Naive B cell (primary cell): ENCODE data around the gene TMCO2. TPM values are rescaled to one million over a fixed set of nuclear protein-coding genes. Genes with fewer than 3 reads are reported as not detected.

Source experiments
- ATAC-seq, 2 donors: fragments of 150-1000 bp; cut with Tn5 transposase; 2 replicates each; pipeline ENCODE4 v1.10.0; 2021; ENCODE audit warnings: low read depth in 2 of 2, mild to moderate bottlenecking in 2 of 2, moderate library complexity in 2 of 2
- DNase-seq: peaks from one replicate; pipeline ENCODE4 v3.0.0; 2022
- H3K27ac Mint-ChIP-seq, 6 donors: one replicate each; pipeline ENCODE4 v1.8.0; 2020 to 2022; ENCODE audit warnings: mild to moderate bottlenecking in 6 of 6, mixed read lengths in 6 of 6, moderate library complexity in 5 of 6, inconsistent platforms in 2 of 6
- H3K27me3 Mint-ChIP-seq, 3 donors: one replicate each; pipeline ENCODE4 v1.8.0; 2021 to 2022; ENCODE audit warnings: mixed read lengths in 3 of 3, mild to moderate bottlenecking in 1 of 3
- H3K36me3 Mint-ChIP-seq, 2 donors: one replicate each; pipeline ENCODE4 v1.8.0; 2020 to 2022; ENCODE audit warnings: mixed read lengths in 2 of 2, inconsistent platforms in 1 of 2, mild to moderate bottlenecking in 1 of 2
- H3K4me1 Mint-ChIP-seq, 3 donors: one replicate each; pipeline ENCODE4 v1.8.0; 2020 to 2022; ENCODE audit warnings: mixed read lengths in 3 of 3, inconsistent platforms in 1 of 3, mild to moderate bottlenecking in 1 of 3, moderate library complexity in 1 of 3
- H3K4me3 Mint-ChIP-seq, 8 donors: one replicate each; pipeline ENCODE4 v1.8.0; 2020 to 2022; ENCODE audit warnings: mild to moderate bottlenecking in 8 of 8, mixed read lengths in 8 of 8, moderate library complexity in 8 of 8, inconsistent platforms in 2 of 8
- H3K9me3 Mint-ChIP-seq, 7 donors: one replicate each; pipeline ENCODE4 v1.8.0; 2020 to 2022; ENCODE audit warnings: mixed read lengths in 7 of 7, mild to moderate bottlenecking in 5 of 7, inconsistent platforms in 2 of 7, moderate library complexity in 1 of 7
- polyA plus RNA-seq, 6 donors: library from polyadenylated mRNA; unstranded; fragments of 300-500 nt; fragmentation: Illumina TruSeq; gene quantifications; one replicate each; pipeline ENCODE4 v1.2.3, GENCODE V29; 2021; ENCODE audit warnings: low read depth in 6 of 6

Gene TMCO2
- polyA plus RNA-seq, 6 donors from 2014 or later, result not detected

- Mint-ChIP-seq H3K27me3 (no peaks in the 10 kb centered on the region), H3K4me3 (no peak overlapping the region), H3K4me1 (peaks cover 8 to 11% (median 8%) of the 10 kb centered on the region in 3 donors), H3K9me3 (no peaks in the 10 kb centered on the region), H3K36me3 (no peaks in the 10 kb centered on the region), H3K27ac (peak overlapping the region in 1 of 6 donors; percentile 36)
- DNase-seq, result no peak
- ATAC-seq, result no peak
Measured at GRCh38 chr1:40243351-40243750, 4.4 kb upstream of the TMCO2 start.

- H3K36me3 Mint-ChIP-seq, result no peaks in the 10 kb centered on the region
- H3K4me1 Mint-ChIP-seq, result peaks cover 8 to 11% (median 8%) of the 10 kb centered on the region in 3 donors
- no peak for ATAC-seq
- no peaks in the 10 kb centered on the region for H3K27me3 Mint-ChIP-seq
- DNase-seq, result no peak
- H3K9me3 Mint-ChIP-seq, result no peaks in the 10 kb centered on the region
- peak overlapping the region in 2 of 6 donors; percentile 44 to 62 for H3K27ac Mint-ChIP-seq
- no peak overlapping the region for H3K4me3 Mint-ChIP-seq
Measured at GRCh38 chr1:40244138-40244744, 3.5 kb upstream of the TMCO2 start.

GRCh38 chr1:40245686-40246085, 2.1 kb upstream of the TMCO2 start:
- no peaks in the 10 kb centered on the region for H3K36me3 Mint-ChIP-seq
- no peaks in the 10 kb centered on the region for H3K27me3 Mint-ChIP-seq
- H3K9me3 Mint-ChIP-seq, result no peaks in the 10 kb centered on the region
- ATAC-seq, result no peak
- peak overlapping the region in 1 of 6 donors; percentile 32 for H3K27ac Mint-ChIP-seq
- no peak for DNase-seq
- peaks cover 8 to 11% (median 8%) of the 10 kb centered on the region in 3 donors for H3K4me1 Mint-ChIP-seq
- H3K4me3 Mint-ChIP-seq, result no peak overlapping the region

- Mint-ChIP-seq H3K36me3 (no peaks in the 10 kb centered on the region), H3K4me3 (no peak overlapping the region), H3K4me1 (peaks cover 3 to 5% (median 3%) of the 10 kb centered on the region in 3 donors), H3K27ac (no peak overlapping the region), H3K27me3 (no peaks in the 10 kb centered on the region), H3K9me3 (no peaks in the 10 kb centered on the region)
- no peak for DNase-seq
- no peak for ATAC-seq
Measured at GRCh38 chr1:40248412-40248811, 675 bp downstream of the TMCO2 start.

- DNase-seq (no peak), ATAC-seq (no peak)
- no peak overlapping the region for H3K4me3 Mint-ChIP-seq
- peaks cover 8 to 13% (median 9%) of the 10 kb centered on the region in 3 donors for H3K4me1 Mint-ChIP-seq
- H3K27me3 Mint-ChIP-seq, result no peaks in the 10 kb centered on the region
- no peaks in the 10 kb centered on the region for H3K36me3 Mint-ChIP-seq
- no peaks in the 10 kb centered on the region for H3K9me3 Mint-ChIP-seq
- peak overlapping the region in 3 of 6 donors; percentile 28 to 88 (median 55) for H3K27ac Mint-ChIP-seq
Measured at GRCh38 chr1:40251456-40251855, 3.7 kb downstream of the TMCO2 start.

GRCh38 chr1:40252601-40253000, 4.9 kb downstream of the TMCO2 start:
- no peak for DNase-seq
- H3K9me3 Mint-ChIP-seq, result no peaks in the 10 kb centered on the region
- peaks cover 12 to 20% (median 16%) of the 10 kb centered on the region in 3 donors for H3K4me1 Mint-ChIP-seq

GRCh38 chr1:40255231-40255630, 7.5 kb downstream of the TMCO2 start:
- peak overlapping the region in 1 of 6 donors; percentile 47 for H3K27ac Mint-ChIP-seq
- H3K9me3 Mint-ChIP-seq, result no peaks in the 10 kb centered on the region
- H3K27me3 Mint-ChIP-seq, result no peaks in the 10 kb centered on the region
- peak overlapping the region in 1 of 8 donors; percentile 98 for H3K4me3 Mint-ChIP-seq
- peaks cover 15 to 37% (median 33%) of the 10 kb centered on the region in 3 donors for H3K4me1 Mint-ChIP-seq
- ATAC-seq (no peak), DNase-seq (no peak)
- no peaks in the 10 kb centered on the region for H3K36me3 Mint-ChIP-seq

More at GRCh38 chr1:40252601-40253000, 4.9 kb downstream of the TMCO2 start:
- Mint-ChIP-seq H3K4me3 (no peak overlapping the region), H3K27me3 (no peaks in the 10 kb centered on the region), H3K36me3 (no peaks in the 10 kb centered on the region), H3K27ac (peak overlapping the region in 1 of 6 donors; percentile 47)
- no peak for ATAC-seq

GRCh38 chr1:40256401-40257084, 8.8 kb downstream of the TMCO2 start:
- H3K27ac Mint-ChIP-seq, result peak overlapping the region in 3 of 6 donors; percentile 99
- H3K9me3 Mint-ChIP-seq, result no peaks in the 10 kb centered on the region
- DNase-seq, result no peak
- peaks cover 15 to 37% (median 36%) of the 10 kb centered on the region in 3 donors for H3K4me1 Mint-ChIP-seq
- no peaks in the 10 kb centered on the region for H3K27me3 Mint-ChIP-seq
- peak overlapping the region in 6 of 8 donors; percentile 40 to 99 (median 98) for H3K4me3 Mint-ChIP-seq
- H3K36me3 Mint-ChIP-seq, result peaks cover 0 to 8% of the 10 kb centered on the region in 2 donors
- ATAC-seq, result no peak

- ATAC-seq, result peak; percentile 1 to 2
- Mint-ChIP-seq H3K4me1 (peaks cover 15 to 37% (median 36%) of the 10 kb centered on the region in 3 donors), H3K4me3 (peak overlapping the region; percentile 97 to 99 (median 98)), H3K27ac (peak overlapping the region; percentile 99), H3K9me3 (no peaks in the 10 kb centered on the region), H3K27me3 (no peaks in the 10 kb centered on the region), H3K36me3 (peaks cover 4 to 13% of the 10 kb centered on the region in 2 donors)
- DNase-seq, result no peak
Measured at GRCh38 chr1:40257313-40257687, 9.6 kb downstream of the TMCO2 start.

GRCh38 chr1:40257688-40258444, 10.1 kb downstream of the TMCO2 start, which contains the start of gene ZMPSTE24:
Gene ZMPSTE24 (plus strand): TSS chr1:40258236. CDS start chr1:40258272, 36 bp downstream.
- DNase-seq (peak; percentile 94), ATAC-seq (peak; percentile 95 to 96)
- Mint-ChIP-seq H3K9me3 (no peaks in the 10 kb centered on the region), H3K4me3 (peak within 1 kb of the TSS; percentile 97 to 99 (median 98)), H3K4me1 (peaks cover 18 to 40% (median 39%) of the 10 kb centered on the region in 3 donors), H3K27ac (peak within 1 kb of the TSS; percentile 99), H3K36me3 (peaks cover 10 to 17% of the 10 kb centered on the region in 2 donors), H3K27me3 (no peaks in the 10 kb centered on the region)

GRCh38 chr1:40258445-40258769, 10.7 kb downstream of the TMCO2 start:
- Mint-ChIP-seq H3K9me3 (no peaks in the 10 kb centered on the region), H3K27ac (peak overlapping the region in 5 of 6 donors; percentile 99), H3K4me3 (peak overlapping the region; percentile 97 to 99 (median 98)), H3K4me1 (peaks cover 20 to 46% (median 39%) of the 10 kb centered on the region in 3 donors), H3K36me3 (peaks cover 13 to 23% of the 10 kb centered on the region in 2 donors), H3K27me3 (no peaks in the 10 kb centered on the region)
- no peak for ATAC-seq
- no peak for DNase-seq

- Mint-ChIP-seq H3K4me1 (peaks cover 4 to 19% (median 17%) of the 10 kb centered on the region in 3 donors), H3K27me3 (no peaks in the 10 kb centered on the region), H3K27ac (no peak overlapping the region), H3K4me3 (no peak overlapping the region), H3K9me3 (no peaks in the 10 kb centered on the region), H3K36me3 (peaks cover 13 to 25% of the 10 kb centered on the region in 2 donors)
- DNase-seq (no peak), ATAC-seq (no peak)
Measured at GRCh38 chr1:40264354-40264781, 16.6 kb downstream of the TMCO2 start.

- Mint-ChIP-seq H3K27me3 (no peaks in the 10 kb centered on the region), H3K4me1 (peaks cover 4 to 13% (median 11%) of the 10 kb centered on the region in 3 donors), H3K27ac (no peak overlapping the region), H3K4me3 (no peak overlapping the region), H3K9me3 (no peaks in the 10 kb centered on the region), H3K36me3 (peaks cover 15 to 25% of the 10 kb centered on the region in 2 donors)
- DNase-seq (no peak), ATAC-seq (no peak)
Measured at GRCh38 chr1:40265298-40265697, 17.6 kb downstream of the TMCO2 start.
